ENCODE data around the gene ATXN7L1.
A peak's percentile ranks its signal among the peaks of the same experiment; 100 is the strongest.

ATXN7L1 gene

GRCh38 chr7:105827151-105827875, 49.1 kb downstream of the ATXN7L1 start:
- no peak for DNase-seq (ENCODE audit: low read depth in 2 of 2)

GRCh38 chr7:105826143-105826542, 50.3 kb downstream of the ATXN7L1 start:
- DNase-seq (ENCODE audit: low read depth in 2 of 2), result no peak

GRCh38 chr7:105825371-105825770, 51.0 kb downstream of the ATXN7L1 start:
- DNase-seq (ENCODE audit: low read depth in 2 of 2), result no peak

GRCh38 chr7:105822806-105823205, 53.6 kb downstream of the ATXN7L1 start:
- no peak for DNase-seq (ENCODE audit: low read depth in 2 of 2)

GRCh38 chr7:105821527-105821926, 54.9 kb downstream of the ATXN7L1 start:
- DNase-seq (ENCODE audit: low read depth in 2 of 2), result no peak

- DNase-seq (ENCODE audit: low read depth in 2 of 2), result no peak
These were observed 55.9 kb downstream of the ATXN7L1 start for GRCh38 chr7:105820363-105821066.

- no peak for DNase-seq (ENCODE audit: low read depth in 2 of 2)
These were observed 56.8 kb downstream of the ATXN7L1 start for GRCh38 chr7:105819559-105819958.

- DNase-seq (ENCODE audit: low read depth in 2 of 2), result no peak
These were observed 59.3 kb downstream of the ATXN7L1 start for GRCh38 chr7:105816954-105817615.

GRCh38 chr7:105816266-105816843, 60.0 kb downstream of the ATXN7L1 start:
- DNase-seq (ENCODE audit: low read depth in 2 of 2), result no peak

- DNase-seq (ENCODE audit: low read depth in 2 of 2), result no peak
These were observed 60.8 kb downstream of the ATXN7L1 start for GRCh38 chr7:105815576-105815975.

- DNase-seq (ENCODE audit: low read depth in 2 of 2), result no peak
These were observed 61.9 kb downstream of the ATXN7L1 start for GRCh38 chr7:105814481-105814880.

- DNase-seq (ENCODE audit: low read depth in 2 of 2), result no peak
These were observed 65.1 kb downstream of the ATXN7L1 start for GRCh38 chr7:105811189-105811847.

GRCh38 chr7:105810556-105810955, 65.8 kb downstream of the ATXN7L1 start:
- DNase-seq (ENCODE audit: low read depth in 2 of 2), result no peak

- peak; percentile 38 to 57 for DNase-seq (ENCODE audit: low read depth in 2 of 2)
These were observed 67.5 kb downstream of the ATXN7L1 start for GRCh38 chr7:105808703-105809590.

- no peak for DNase-seq (ENCODE audit: low read depth in 2 of 2)
These were observed 68.2 kb downstream of the ATXN7L1 start for GRCh38 chr7:105808209-105808608.

- DNase-seq (ENCODE audit: low read depth in 2 of 2), result no peak
These were observed 69.0 kb downstream of the ATXN7L1 start for GRCh38 chr7:105807448-105807762.

GRCh38 chr7:105806592-105807447, 69.6 kb downstream of the ATXN7L1 start:
- DNase-seq (ENCODE audit: low read depth in 2 of 2), result peak; percentile 8 to 40

GRCh38 chr7:105805447-105806019, 70.9 kb downstream of the ATXN7L1 start:
- DNase-seq (ENCODE audit: low read depth in 2 of 2), result no peak

- DNase-seq (ENCODE audit: low read depth in 2 of 2), result no peak
These were observed 73.0 kb downstream of the ATXN7L1 start for GRCh38 chr7:105803429-105803736.

Data from stimulated activated CD4-positive, alpha-beta T cell treated with anti-CD3 and anti-CD28 coated beads, Interleukin-1b, Interleukin-23, amount 100 ng/mL, for 1 hour (primary cell).